ENCODE data around the gene TRIM62. TPM values are rescaled to one million over a fixed set of nuclear protein-coding genes. Genes with fewer than 3 reads are reported as not detected.

The TRIM62 gene
- total RNA-seq, 1 experiment from 2014 or later, result 6.9 TPM

DNA sequence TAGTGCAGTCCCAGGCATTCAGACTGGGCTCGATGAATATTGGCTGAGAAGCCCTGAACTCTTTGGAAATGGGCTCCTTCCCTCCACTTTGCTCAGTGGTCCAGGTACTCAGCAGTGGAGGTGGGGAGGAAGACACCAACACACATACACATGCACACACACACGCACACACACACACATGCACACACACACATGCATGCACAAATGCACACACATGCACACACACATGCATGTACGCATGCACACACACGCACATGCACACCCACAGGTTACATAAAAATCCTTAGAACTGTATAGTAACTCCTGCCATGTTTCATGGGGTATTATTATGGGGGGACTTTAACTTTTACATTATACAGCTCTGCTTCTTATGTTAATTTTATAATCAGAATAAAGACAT is 5.0 kb downstream of the TRIM62 start:
- Histone ChIP-seq H3K56ac (ENCODE audit: insufficient read length, low read depth, low read length) (no peak overlapping the region), H3K4me2 (ENCODE audit: insufficient read depth, insufficient read length, low read length) (no peak overlapping the region), H3K27me3 (ENCODE audit: insufficient read depth, low read length) (no peaks in the 10 kb centered on the region), H2BK20ac (ENCODE audit: low read depth, low read length, poor library complexity, severe bottlenecking) (no peak overlapping the region), H4K5ac (ENCODE audit: insufficient read length, low read depth, low read length) (no peak overlapping the region), H3K18ac (ENCODE audit: insufficient read length, low read depth, low read length) (no peak overlapping the region), H2AK5ac (ENCODE audit: insufficient read length, low read length) (no peak overlapping the region), H3K4ac (ENCODE audit: low read depth, low read length) (no peak overlapping the region), H3K14ac (ENCODE audit: insufficient read depth, low read length) (no peak overlapping the region), H2BK15ac (ENCODE audit: low read depth, low read length) (no peak overlapping the region), H3K9ac (ENCODE audit: extremely low read depth, insufficient read length, low read length) (no peak overlapping the region), H3K27ac (ENCODE audit: insufficient read length, low read depth, low read length) (no peak overlapping the region), H2BK5ac (ENCODE audit: insufficient read length, low read length) (no peak overlapping the region), H2AFZ (ENCODE audit: low read length) (no peak overlapping the region), H2BK12ac (ENCODE audit: insufficient read length, low read depth, low read length) (no peak overlapping the region), H3K23me2 (ENCODE audit: insufficient read length, low read depth, low read length, poor library complexity, severe bottlenecking) (peaks cover 13% of the 10 kb centered on the region), H3K23ac (ENCODE audit: insufficient read length, low read depth, low read length) (no peak overlapping the region), H4K91ac (ENCODE audit: insufficient read length, low read depth, low read length) (no peak overlapping the region), H4K20me1 (ENCODE audit: control insufficient read depth, insufficient read depth, insufficient read length) (no peaks in the 10 kb centered on the region), H3K4me1 (ENCODE audit: insufficient read depth, low read length) (no peaks in the 10 kb centered on the region), H3K79me1 (ENCODE audit: insufficient read depth, low read depth, low read length, poor library complexity, severe bottlenecking) (no peaks in the 10 kb centered on the region), H3T11ph (ENCODE audit: low read length) (no peak overlapping the region), H3K9me3 (ENCODE audit: control insufficient read depth, low read depth, low read length) (no peaks in the 10 kb centered on the region), H3K79me2 (ENCODE audit: insufficient read depth, low read length) (no peaks in the 10 kb centered on the region), H4K8ac (replicated peaks; ENCODE audit: insufficient read length, low read depth, low read length) (no peak overlapping the region), H2BK120ac (ENCODE audit: low read depth, low read length, poor library complexity, severe bottlenecking) (no peak overlapping the region)
- no CpG with 5 or more reads among the region's 4 CpGs for WGBS (ENCODE audit: extremely low coverage, insufficient read length, low lambda C conversion rate)
- Mint-ChIP-seq H3K4me1 (peaks cover 20 to 22% of the 10 kb centered on the region in 2 experiments), H3K9me3 (no peaks in the 10 kb centered on the region), H3K36me3 (ENCODE audit: insufficient read depth in 1 of 3, low read depth in 3 of 3) (peaks cover 0 to 3% (median 0%) of the 10 kb centered on the region in 3 experiments; a peak in 3 of 7 replicates), H3K27me3 (ENCODE audit: low read depth) (peaks cover 10% of the 10 kb centered on the region), H3K27ac (no peak overlapping the region), H3K4me3 (no peak overlapping the region; a peak in 1 of 5 replicates)
- TF ChIP-seq, protein P1, sequence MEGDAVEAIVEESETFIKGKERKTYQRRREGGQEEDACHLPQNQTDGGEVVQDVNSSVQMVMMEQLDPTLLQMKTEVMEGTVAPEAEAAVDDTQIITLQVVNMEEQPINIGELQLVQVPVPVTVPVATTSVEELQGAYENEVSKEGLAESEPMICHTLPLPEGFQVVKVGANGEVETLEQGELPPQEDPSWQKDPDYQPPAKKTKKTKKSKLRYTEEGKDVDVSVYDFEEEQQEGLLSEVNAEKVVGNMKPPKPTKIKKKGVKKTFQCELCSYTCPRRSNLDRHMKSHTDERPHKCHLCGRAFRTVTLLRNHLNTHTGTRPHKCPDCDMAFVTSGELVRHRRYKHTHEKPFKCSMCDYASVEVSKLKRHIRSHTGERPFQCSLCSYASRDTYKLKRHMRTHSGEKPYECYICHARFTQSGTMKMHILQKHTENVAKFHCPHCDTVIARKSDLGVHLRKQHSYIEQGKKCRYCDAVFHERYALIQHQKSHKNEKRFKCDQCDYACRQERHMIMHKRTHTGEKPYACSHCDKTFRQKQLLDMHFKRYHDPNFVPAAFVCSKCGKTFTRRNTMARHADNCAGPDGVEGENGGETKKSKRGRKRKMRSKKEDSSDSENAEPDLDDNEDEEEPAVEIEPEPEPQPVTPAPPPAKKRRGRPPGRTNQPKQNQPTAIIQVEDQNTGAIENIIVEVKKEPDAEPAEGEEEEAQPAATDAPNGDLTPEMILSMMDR (conservative IDR thresholded peaks at IDR 0.05), result no peak
- DNase-seq, result no peak

Measured in H9 (cell line).